Duodenal mucosa (tissue), 2 donors: ENCODE measurements around the gene NOTCH3.

ENCODE experiments used
- H3K27ac ChIP-seq: one replicate; pipeline ENCODE4 v1.7.0; 2013; ENCODE audit warnings: low read depth, low read length
- H3K27me3 ChIP-seq, 2 donors: one replicate each; pipeline ENCODE4 v1.7.0; 2013; ENCODE audit warnings: low read length in 2 of 2, control low read depth in 1 of 2; ENCODE audit not compliant: insufficient read depth in 2 of 2, control insufficient read depth in 1 of 2
- H3K36me3 ChIP-seq, 2 donors: one replicate each; pipeline ENCODE4 v1.7.0; 2013; ENCODE audit warnings: low read length in 2 of 2, control low read depth in 1 of 2; ENCODE audit not compliant: insufficient read depth in 2 of 2, control insufficient read depth in 1 of 2
- H3K4me1 ChIP-seq, 2 donors: one replicate each; pipeline ENCODE4 v1.7.0; 2013; ENCODE audit warnings: low read length in 2 of 2, control low read depth in 1 of 2; ENCODE audit not compliant: insufficient read depth in 2 of 2, control insufficient read depth in 1 of 2
- H3K4me3 ChIP-seq, 2 donors: one replicate each; pipeline ENCODE4 v1.7.0; 2013; ENCODE audit warnings: low read length in 2 of 2, low read depth in 1 of 2
- H3K9ac ChIP-seq, 2 donors: one replicate each; pipeline ENCODE4 v1.7.0; 2013; ENCODE audit warnings: low read length in 2 of 2, low read depth in 1 of 2
- H3K9me3 ChIP-seq, 2 donors: one replicate each; pipeline ENCODE4 v1.7.0; 2013; ENCODE audit warnings: low read length in 2 of 2, control low read depth in 1 of 2; ENCODE audit not compliant: control insufficient read depth in 1 of 2

The NOTCH3 gene

DNA sequence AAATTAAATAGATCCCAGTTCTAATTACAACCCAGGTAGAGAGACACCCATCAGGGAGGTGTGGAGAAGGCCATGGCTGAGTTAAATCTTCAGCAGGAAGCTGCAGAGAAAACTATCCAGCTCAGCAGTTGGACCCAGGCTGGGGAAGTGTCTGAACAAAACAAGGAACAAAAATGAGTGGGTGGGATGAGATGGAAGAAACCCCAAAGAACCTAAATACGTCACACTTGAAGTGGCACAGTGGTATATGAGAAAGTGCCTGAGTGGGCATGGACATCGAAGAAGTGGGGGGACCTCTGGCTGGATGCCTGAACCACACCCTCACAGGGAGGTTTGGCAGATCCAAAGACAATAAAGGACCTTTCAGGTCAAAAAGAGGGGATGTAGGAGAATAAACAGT lies 35.0 kb upstream of the NOTCH3 start:
- Histone ChIP-seq H3K27ac (no peak overlapping the region), H3K4me1 (no peaks in the 10 kb centered on the region), H3K36me3 (peaks cover 23 to 47% of the 10 kb centered on the region in 2 donors), H3K4me3 (no peak overlapping the region), H3K9me3 (no peaks in the 10 kb centered on the region), H3K27me3 (peaks cover 0 to 16% of the 10 kb centered on the region in 2 donors), H3K9ac (no peak overlapping the region)

DNA sequence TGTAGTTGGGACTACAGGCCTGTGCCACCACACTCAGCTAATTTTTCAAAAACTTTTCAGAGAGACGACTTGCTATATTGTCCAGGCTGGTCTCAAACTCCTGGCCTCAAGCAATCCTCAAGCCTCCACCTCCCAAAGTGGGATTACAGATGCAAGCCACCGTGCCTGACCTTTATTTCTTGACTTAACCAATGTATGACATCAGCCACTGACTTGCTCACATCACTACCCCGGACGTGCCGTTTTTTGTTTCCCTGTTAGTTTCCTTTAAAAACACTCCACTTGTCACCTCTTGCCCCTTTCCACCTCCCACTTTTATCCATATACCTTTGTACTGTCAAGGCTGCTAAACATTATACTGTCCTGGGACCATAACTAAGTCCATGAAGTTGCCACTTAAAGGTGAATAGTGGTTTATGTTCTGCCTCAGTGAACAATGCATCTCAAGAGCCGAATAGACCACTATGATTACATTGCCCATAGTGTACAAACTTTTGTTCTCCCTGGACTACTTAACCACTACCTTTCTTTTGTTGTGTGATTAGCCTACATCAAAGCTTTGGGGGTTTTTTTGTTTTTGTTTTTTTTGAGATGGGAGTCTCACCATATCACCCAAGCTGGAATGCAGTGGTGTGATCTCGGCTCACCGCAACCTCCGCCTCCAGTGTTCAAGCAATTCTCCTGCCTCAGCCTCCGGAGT lies 33.8 kb upstream of the NOTCH3 start:
- Histone ChIP-seq H3K36me3 (peaks cover 13 to 35% of the 10 kb centered on the region in 2 donors), H3K4me1 (no peaks in the 10 kb centered on the region), H3K9me3 (no peaks in the 10 kb centered on the region), H3K27me3 (peaks cover 0 to 17% of the 10 kb centered on the region in 2 donors), H3K4me3 (no peak overlapping the region), H3K27ac (no peak overlapping the region), H3K9ac (no peak overlapping the region)

DNA sequence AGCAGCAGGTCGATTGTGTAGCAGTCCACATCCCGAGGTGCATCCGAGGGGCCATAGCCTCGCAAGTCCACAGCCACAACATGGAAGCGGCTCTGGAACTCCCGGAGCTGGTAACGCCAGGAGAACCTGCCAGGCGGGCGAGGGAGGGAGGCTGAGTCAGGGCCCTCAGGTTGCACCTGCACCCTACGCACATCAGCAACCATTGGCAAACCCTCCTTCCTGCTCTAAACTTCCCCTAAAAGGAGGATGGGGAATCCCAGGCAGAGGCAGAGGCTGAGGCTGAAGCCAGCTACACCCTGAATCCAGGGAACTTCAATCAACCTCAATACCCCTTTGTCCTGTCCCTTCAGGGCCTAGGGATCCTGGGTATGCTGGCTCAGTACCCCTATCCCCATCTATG lies 30.5 kb upstream of the NOTCH3 start:
- peaks cover 0 to 17% of the 10 kb centered on the region in 2 donors for H3K27me3 ChIP-seq
- H3K4me3 ChIP-seq = no peak overlapping the region
- H3K9ac ChIP-seq = no peak overlapping the region
- peaks cover 5 to 6% of the 10 kb centered on the region in 2 donors for H3K36me3 ChIP-seq
- no peaks in the 10 kb centered on the region for H3K4me1 ChIP-seq
- H3K9me3 ChIP-seq = no peaks in the 10 kb centered on the region
- no peak overlapping the region for H3K27ac ChIP-seq

DNA sequence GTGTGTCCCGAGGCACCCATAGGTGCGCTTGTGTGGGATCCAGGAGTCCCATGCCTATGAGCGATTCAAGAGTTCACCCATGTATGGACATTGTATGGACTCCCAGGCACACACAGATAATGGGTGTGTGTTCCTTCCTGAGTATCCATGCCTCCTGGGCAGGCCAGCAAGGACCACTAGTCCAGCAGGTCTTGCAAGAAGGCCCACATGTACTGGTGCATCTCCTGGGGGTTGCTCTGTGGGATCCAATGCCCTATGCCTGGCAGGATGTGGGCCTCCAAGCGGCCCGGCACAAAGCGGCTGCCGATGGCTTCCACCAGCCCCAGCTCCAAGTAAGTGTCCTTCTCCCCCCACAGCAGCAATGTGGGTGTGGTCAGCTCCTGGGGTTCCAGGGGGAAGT lies 26.5 kb upstream of the NOTCH3 start:
- Histone ChIP-seq H3K27me3 (peaks cover 8 to 26% of the 10 kb centered on the region in 2 donors), H3K4me1 (peaks cover 9 to 12% of the 10 kb centered on the region in 2 donors), H3K9me3 (no peaks in the 10 kb centered on the region), H3K27ac (no peak overlapping the region), H3K36me3 (no peaks in the 10 kb centered on the region), H3K4me3 (no peak overlapping the region), H3K9ac (no peak overlapping the region)

DNA sequence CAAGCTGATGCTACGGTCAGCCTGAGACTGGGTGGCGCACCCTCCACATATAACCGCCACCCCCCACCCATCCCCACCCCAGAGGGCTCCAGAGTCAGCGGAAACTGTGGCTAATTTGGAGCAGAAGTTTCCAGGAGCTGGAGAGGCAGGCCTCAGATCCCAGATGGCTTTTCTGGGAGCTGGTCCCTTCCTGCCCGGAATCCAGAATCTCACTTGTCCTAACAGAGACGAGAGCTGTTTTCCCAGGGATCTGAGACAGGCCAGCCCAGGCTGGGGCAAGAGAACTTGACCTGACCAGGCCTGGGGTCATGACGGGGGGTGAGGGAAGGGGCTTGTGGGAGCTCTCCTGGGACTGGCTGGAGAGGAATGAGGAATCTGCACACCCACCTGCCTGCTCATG lies 25.0 kb upstream of the NOTCH3 start:
- peaks cover 8 to 11% of the 10 kb centered on the region in 2 donors for H3K27me3 ChIP-seq
- H3K9ac ChIP-seq = no peak overlapping the region
- no peaks in the 10 kb centered on the region for H3K36me3 ChIP-seq
- no peak overlapping the region for H3K4me3 ChIP-seq
- H3K4me1 ChIP-seq = peaks cover 9 to 12% of the 10 kb centered on the region in 2 donors
- H3K9me3 ChIP-seq = no peaks in the 10 kb centered on the region
- no peak overlapping the region for H3K27ac ChIP-seq

DNA sequence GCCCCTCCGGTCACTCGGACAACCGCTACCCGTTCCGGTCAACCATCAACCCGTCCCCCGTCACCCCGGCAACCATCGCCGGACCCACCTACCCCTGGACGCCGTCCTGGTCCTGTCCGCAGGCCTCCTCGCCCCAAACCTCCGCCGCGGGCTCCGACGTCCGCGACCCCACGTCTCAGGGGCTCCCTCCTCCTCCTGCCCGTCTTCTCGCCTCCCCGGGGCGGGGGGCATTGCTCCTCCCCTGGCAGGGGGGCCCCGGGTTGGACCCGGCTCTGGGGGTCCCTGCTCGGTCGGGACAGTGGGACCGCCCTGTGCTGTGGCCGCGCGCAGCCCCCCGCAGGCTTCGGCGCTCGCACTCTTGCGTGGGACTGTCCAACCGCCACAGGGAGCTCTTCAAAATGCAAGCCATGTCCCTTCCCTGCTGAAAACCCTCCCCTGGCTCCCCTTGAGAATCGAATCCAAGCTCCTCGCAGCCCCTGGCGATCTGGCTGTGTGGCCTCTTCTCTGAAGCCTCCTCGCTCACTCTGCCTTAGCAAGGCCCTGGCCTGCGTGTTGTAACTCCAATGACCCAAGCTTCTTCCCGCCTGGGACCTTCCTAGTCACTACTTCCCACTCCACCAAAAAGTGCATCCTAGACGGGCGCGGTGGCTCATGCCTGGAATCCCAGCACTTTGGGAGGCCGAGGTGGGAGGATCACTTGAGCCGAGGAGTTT lies 23.0 kb upstream of the NOTCH3 start:
- Histone ChIP-seq H3K9me3 (no peaks in the 10 kb centered on the region), H3K27ac (no peak overlapping the region), H3K4me3 (peak overlapping the region; percentile 60 to 71), H3K9ac (peak overlapping the region in 1 of 2 donors; percentile 12), H3K36me3 (no peaks in the 10 kb centered on the region), H3K4me1 (peaks cover 9 to 12% of the 10 kb centered on the region in 2 donors), H3K27me3 (peaks cover 8 to 11% of the 10 kb centered on the region in 2 donors)

DNA sequence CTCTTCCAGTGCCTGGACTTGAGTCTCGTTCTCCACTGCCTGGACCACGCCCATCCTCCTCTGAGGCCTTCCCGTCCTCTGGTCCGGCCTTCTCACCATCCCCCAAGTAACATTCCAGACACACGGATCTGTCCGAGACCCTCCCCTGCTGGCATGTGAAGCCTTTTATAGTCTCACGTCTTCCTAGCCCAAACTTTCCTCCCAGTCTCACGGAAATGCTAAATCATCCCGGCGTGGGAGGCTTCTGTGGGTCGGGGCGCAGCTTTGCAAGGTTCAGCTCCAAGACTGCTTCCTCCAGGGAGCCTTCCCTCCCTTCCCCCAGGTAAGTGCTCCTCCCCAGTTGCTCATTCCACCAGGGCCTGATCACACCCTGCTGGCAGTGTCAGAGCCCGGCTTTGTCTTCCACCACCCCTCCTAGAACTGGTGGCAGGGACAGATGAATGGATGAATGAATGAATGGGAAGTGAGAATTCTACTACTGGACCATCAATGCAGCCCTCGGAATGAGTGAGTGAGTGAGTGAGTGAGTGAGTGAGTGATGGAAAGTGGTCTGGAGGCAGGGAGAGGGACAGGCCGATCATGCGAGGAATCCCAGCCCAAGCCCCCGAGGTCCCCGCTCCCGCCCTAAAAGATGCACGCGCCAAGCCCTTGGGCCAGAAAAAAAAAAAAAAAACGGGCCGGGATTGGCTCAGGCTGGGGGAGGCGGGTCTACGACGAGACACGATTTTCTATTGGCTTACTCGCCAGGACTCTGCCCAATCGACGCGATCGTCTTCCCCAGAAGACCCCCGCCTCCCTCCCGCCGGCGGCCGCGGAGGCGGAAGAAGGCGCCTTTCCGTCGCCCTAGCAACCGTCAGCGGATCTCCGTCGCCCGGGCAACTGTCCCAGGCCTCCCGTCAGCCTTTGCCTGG lies 22.2 kb upstream of the NOTCH3 start:
- Histone ChIP-seq H3K27ac (no peak overlapping the region), H3K9ac (peak overlapping the region in 1 of 2 donors; percentile 12), H3K4me3 (peak overlapping the region; percentile 60 to 71)

DNA sequence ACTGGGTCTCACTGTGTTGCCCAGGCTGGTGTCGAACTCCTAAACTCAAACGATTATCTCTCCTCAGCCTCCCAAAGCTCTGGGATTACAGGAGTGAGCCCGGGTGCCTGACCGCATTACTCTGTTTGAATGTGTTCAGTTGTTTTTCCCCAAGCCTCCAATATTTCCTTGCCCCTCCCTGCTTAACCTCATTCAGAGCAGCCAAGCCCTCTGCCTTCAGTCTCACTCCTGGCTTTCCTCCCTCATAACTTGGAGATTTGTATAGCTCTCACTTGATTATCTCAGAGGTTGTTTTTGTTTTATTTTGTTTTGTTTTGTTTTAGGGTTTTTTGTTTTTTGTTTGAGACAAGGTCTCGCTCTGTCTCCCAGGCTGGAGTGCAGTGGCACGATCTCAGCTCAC lies 20.0 kb upstream of the NOTCH3 start:
- H3K4me3 ChIP-seq = no peak overlapping the region
- H3K9ac ChIP-seq = no peak overlapping the region
- peaks cover 8 to 11% of the 10 kb centered on the region in 2 donors for H3K27me3 ChIP-seq
- H3K27ac ChIP-seq = no peak overlapping the region
- H3K36me3 ChIP-seq = no peaks in the 10 kb centered on the region
- no peaks in the 10 kb centered on the region for H3K9me3 ChIP-seq
- H3K4me1 ChIP-seq = peaks cover 9 to 12% of the 10 kb centered on the region in 2 donors

More for the DNA sequence above, 22.2 kb upstream of the NOTCH3 start:
- no peaks in the 10 kb centered on the region for H3K36me3 ChIP-seq
- peaks cover 9 to 12% of the 10 kb centered on the region in 2 donors for H3K4me1 ChIP-seq
- no peaks in the 10 kb centered on the region for H3K9me3 ChIP-seq
- peaks cover 8 to 11% of the 10 kb centered on the region in 2 donors for H3K27me3 ChIP-seq

DNA sequence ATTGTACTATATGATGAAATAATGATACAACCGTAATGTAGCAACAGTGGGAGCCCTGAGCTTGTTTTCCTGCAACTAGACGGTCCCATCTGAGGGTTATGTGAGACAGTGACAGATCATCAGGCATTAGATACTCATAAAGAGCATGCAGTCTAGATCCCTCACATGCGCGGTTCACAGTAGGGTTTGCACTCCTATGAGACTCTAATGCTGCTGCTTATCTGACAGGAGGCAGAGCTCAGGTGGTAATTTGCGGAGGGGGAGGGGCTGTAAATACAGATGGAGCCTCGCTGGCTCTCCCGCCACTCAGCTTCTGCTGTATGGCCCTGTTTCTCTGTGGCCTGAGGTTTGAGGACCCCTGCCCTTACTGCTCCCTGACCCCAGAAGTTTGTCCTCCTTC lies 17.7 kb upstream of the NOTCH3 start:
- Histone ChIP-seq H3K4me3 (no peak overlapping the region), H3K27ac (no peak overlapping the region), H3K27me3 (peaks cover 8 to 15% of the 10 kb centered on the region in 2 donors), H3K9me3 (no peaks in the 10 kb centered on the region), H3K4me1 (peaks cover 6 to 7% of the 10 kb centered on the region in 2 donors), H3K36me3 (no peaks in the 10 kb centered on the region), H3K9ac (no peak overlapping the region)
